Measurements from ENCODE around the gene LINS1. TPM values are rescaled to one million over a fixed set of nuclear protein-coding genes. Genes with fewer than 3 reads are reported as not detected.

Gene LINS1
- total and polyA plus RNA-seq, 2 experiments from 2014 or later: 11.7 to 15.4 TPM

GRCh38 chr15:100614336-100614735 lies 12.4 kb upstream of the LINS1 start:
- no peaks in the 10 kb centered on the region for H3K9me2 ChIP-seq (ENCODE audit: insufficient read depth)
- Mint-ChIP-seq H3K9me3 (no peaks in the 10 kb centered on the region), H3K36me3 (ENCODE audit: low read depth) (peaks cover 6% of the 10 kb centered on the region; the same call in 2 of the 3 replicates), H3K4me3 (no peak overlapping the region), H3K4me1 (no peaks in the 10 kb centered on the region), H3K27ac (no peak overlapping the region), H3K27me3 (ENCODE audit: insufficient read depth, low read depth, poor library complexity) (no peaks in the 10 kb centered on the region)
- DNase-seq (ENCODE audit: low spot score) (no peak), ATAC-seq (no peak)
- H3K27me3 ChIP-seq (ENCODE audit: insufficient read depth): no peaks in the 10 kb centered on the region
- no peak overlapping the region for H3K4me2 ChIP-seq
- H3K4me1 ChIP-seq (ENCODE audit: insufficient read depth): no peaks in the 10 kb centered on the region
- no peak overlapping the region for H3K27ac ChIP-seq (ENCODE audit: low read depth)
- H4K20me1 ChIP-seq (replicated peaks; ENCODE audit: insufficient read depth): peaks cover 12% of the 10 kb centered on the region; the same call in 1 of the 2 replicates
- peaks cover 12% of the 10 kb centered on the region for H3K79me2 ChIP-seq (replicated peaks; ENCODE audit: insufficient read depth)
- H3F3A ChIP-seq (replicated peaks; ENCODE audit: low read depth): no peaks in the 10 kb centered on the region
- no peak overlapping the region for H2AFZ ChIP-seq
- no peak for TF ChIP-seq STAT1 (IDR thresholded peaks at IDR 0.05; ENCODE audit: unreplicated experiment)
- TF ChIP-seq EZH2 (IDR thresholded peaks at IDR 0.05; ENCODE audit: low read depth, unreplicated experiment): no peak
- TF ChIP-seq, protein P1, sequence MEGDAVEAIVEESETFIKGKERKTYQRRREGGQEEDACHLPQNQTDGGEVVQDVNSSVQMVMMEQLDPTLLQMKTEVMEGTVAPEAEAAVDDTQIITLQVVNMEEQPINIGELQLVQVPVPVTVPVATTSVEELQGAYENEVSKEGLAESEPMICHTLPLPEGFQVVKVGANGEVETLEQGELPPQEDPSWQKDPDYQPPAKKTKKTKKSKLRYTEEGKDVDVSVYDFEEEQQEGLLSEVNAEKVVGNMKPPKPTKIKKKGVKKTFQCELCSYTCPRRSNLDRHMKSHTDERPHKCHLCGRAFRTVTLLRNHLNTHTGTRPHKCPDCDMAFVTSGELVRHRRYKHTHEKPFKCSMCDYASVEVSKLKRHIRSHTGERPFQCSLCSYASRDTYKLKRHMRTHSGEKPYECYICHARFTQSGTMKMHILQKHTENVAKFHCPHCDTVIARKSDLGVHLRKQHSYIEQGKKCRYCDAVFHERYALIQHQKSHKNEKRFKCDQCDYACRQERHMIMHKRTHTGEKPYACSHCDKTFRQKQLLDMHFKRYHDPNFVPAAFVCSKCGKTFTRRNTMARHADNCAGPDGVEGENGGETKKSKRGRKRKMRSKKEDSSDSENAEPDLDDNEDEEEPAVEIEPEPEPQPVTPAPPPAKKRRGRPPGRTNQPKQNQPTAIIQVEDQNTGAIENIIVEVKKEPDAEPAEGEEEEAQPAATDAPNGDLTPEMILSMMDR (conservative IDR thresholded peaks at IDR 0.05; ENCODE audit: low read depth in 2 of 2): no peak
- no peak for TF ChIP-seq ZNF114 (CRISPR knock-in tag; IDR thresholded peaks at IDR 0.05)
- no peak for TF ChIP-seq NANOG (IDR thresholded peaks at IDR 0.05; ENCODE audit: borderline replicate concordance)
- no peak for TF ChIP-seq REST (IDR thresholded peaks at IDR 0.05; ENCODE audit: unreplicated experiment)
- no peak for TF ChIP-seq ETS1 (IDR thresholded peaks at IDR 0.05)
- TF ChIP-seq POLR2AphosphoS5 (IDR thresholded peaks at IDR 0.05; ENCODE audit: low read depth): no peak
- TF ChIP-seq JUNB (IDR thresholded peaks at IDR 0.05; ENCODE audit: unreplicated experiment): no peak
- no peak for TF ChIP-seq ZNF331 (CRISPR knock-in tag; IDR thresholded peaks at IDR 0.05; ENCODE audit: low read depth)
- peaks cover 21% of the 10 kb centered on the region for H3K36me3 ChIP-seq (ENCODE audit: insufficient read depth)
- no peak overlapping the region for H3K4me3 ChIP-seq
